Coronary artery (tissue), 2 donors: ENCODE data around the gene TMEM252.

Source experiments
- DNase-seq: peaks from one replicate; pipeline ENCODE4 v3.0.0-alpha.2; 2017; ENCODE audit warnings: low spot score
- H3K27ac ChIP-seq, 2 donors: fragments of 200-600 bp; sonication (generic); one replicate each; pipeline ENCODE4 v1.5.1; 2016 to 2019
- H3K4me3 ChIP-seq: fragments of 200-600 bp; sonication (generic); 2 replicates; pipeline ENCODE4 v1.5.1; 2016; ENCODE audit warnings: mild to moderate bottlenecking, moderate library complexity
- CTCF ChIP-seq: fragments of 200-600 bp; sonication (generic); IDR thresholded peaks from one replicate; pipeline ENCODE4 v1.5.1; 2019; ENCODE audit warnings: antibody characterized with exemption

The TMEM252 gene

GRCh38 chr9:68500457-68501381 is 40.0 kb downstream of the TMEM252 start:
- Histone ChIP-seq H3K27ac (peak overlapping the region; percentile 91 to 93), H3K4me3 (no peak overlapping the region)
- DNase-seq = peak; percentile 75
- no peak for TF ChIP-seq CTCF

GRCh38 chr9:68498816-68499215 is 41.9 kb downstream of the TMEM252 start:
- TF ChIP-seq CTCF = no peak
- Histone ChIP-seq H3K27ac (peak overlapping the region; percentile 91 to 93), H3K4me3 (no peak overlapping the region)
- DNase-seq = no peak

DNA sequence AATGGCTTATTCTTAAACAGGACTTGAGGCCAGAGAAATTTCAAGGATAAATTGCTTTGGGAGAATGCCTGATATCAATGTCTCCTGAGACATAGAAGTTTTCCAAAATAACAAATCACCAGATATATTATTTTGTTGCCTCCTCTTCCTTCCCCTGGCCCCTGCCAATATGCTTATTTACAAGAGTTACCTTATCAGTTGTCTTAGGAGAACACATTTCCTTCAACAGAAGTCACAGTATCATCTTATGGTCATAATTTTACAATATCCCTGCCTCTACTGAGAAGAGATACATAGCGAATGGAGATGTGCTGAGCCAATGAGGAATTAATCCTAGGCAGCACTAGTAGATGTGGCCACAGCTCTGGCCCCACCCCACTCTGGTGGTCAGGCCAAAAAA is 43.1 kb downstream of the TMEM252 start:
- no peak for DNase-seq
- Histone ChIP-seq H3K4me3 (no peak overlapping the region), H3K27ac (peak overlapping the region in 1 of 2 donors; percentile 93)
- TF ChIP-seq CTCF = no peak

GRCh38 chr9:68496356-68496755 is 44.3 kb downstream of the TMEM252 start:
- Histone ChIP-seq H3K4me3 (no peak overlapping the region), H3K27ac (peak overlapping the region; percentile 24 to 37)
- DNase-seq = no peak
- TF ChIP-seq CTCF = no peak

DNA sequence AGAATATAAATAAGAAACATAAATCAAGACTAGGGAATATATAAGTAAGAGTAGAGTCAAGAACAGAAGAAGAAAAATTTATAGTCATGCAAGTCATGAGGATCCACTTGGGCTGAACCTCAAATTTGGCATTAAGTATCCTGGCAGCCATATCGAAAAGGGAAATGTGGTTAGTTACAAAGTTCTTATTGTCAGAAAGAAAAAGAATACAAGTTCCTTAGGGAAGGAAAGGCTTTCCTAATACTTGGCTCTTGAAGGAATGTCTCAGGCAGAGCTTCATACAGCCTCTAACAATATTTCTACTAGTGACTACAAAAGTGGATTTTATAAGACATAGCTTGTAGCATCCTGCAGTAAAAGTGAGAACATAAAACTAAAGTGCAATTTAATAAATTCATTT is 45.4 kb downstream of the TMEM252 start:
- no peak for DNase-seq
- Histone ChIP-seq H3K4me3 (no peak overlapping the region), H3K27ac (no peak overlapping the region)
- TF ChIP-seq CTCF = no peak

DNA sequence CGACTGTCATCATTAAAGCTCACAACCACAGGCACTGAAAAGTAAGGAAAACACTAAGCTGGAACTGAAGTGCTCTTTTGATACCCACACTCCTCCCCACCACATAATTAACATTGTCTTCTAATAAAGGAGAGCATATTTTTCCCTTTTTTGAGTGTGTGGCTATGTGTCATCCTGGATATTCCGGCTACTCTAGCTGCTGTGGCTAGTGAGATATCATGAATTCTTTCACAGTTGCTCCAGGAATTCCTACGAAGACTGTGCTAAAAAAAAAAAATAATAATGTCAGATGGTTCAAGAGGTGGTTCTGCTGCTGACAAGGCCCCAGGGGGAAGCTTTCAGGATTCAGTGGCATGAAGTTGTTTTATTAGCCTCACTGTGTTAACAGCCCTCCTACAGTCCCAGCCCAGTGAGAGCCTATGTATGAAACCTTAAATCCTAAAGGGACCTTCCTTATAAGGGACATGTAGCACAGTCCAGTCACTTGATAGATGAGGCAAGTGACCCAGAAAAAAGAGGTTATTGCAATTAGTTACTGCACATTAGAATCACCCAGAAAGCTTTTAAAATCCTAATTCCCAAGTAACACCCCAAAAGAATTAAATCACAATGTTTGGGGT is 46.6 kb downstream of the TMEM252 start:
- no peak for TF ChIP-seq CTCF
- Histone ChIP-seq H3K27ac (peak overlapping the region; percentile 32 to 74), H3K4me3 (no peak overlapping the region)
- no peak for DNase-seq
